Astrocyte of the hippocampus (primary cell): Measurements from ENCODE around the gene GLT8D1.
"Not testable (repeated sequence)": the region's sequence is repeated elsewhere in the genome, so short reads cannot be mapped to it uniquely, and the experiment has no call there.

Source experiments
- DNase-seq: peaks from one replicate; pipeline ENCODE4 v3.0.0; 2011; ENCODE audit warnings: low read depth, low spot score

GLT8D1 gene

GRCh38 chr3:52681596-52681995, 24.0 kb downstream of the GLT8D1 start:
- DNase-seq, result no peak

- DNase-seq, result no peak
These were observed 25.8 kb downstream of the GLT8D1 start for GRCh38 chr3:52679811-52680210.

- DNase-seq, result no peak
These were observed 26.4 kb downstream of the GLT8D1 start for GRCh38 chr3:52679199-52679538.

- DNase-seq, result no peak
These were observed 27.1 kb downstream of the GLT8D1 start for GRCh38 chr3:52678265-52679198.

GRCh38 chr3:52676201-52676600, 29.4 kb downstream of the GLT8D1 start:
- DNase-seq, result not testable (repeated sequence)

- DNase-seq, result peak; percentile 37
These were observed 33.9 kb downstream of the GLT8D1 start for GRCh38 chr3:52671676-52672075.

GRCh38 chr3:52670621-52671521, 34.7 kb downstream of the GLT8D1 start:
- peak; percentile 98 for DNase-seq

- no peak for DNase-seq
These were observed 42.5 kb downstream of the GLT8D1 start for GRCh38 chr3:52663098-52663497.

GRCh38 chr3:52660046-52660445, 45.5 kb downstream of the GLT8D1 start:
- no peak for DNase-seq

- DNase-seq, result no peak
These were observed 49.7 kb downstream of the GLT8D1 start for GRCh38 chr3:52655895-52656294.

GRCh38 chr3:52651592-52651991, 54.0 kb downstream of the GLT8D1 start:
- no peak for DNase-seq

- DNase-seq, result no peak
These were observed 55.2 kb downstream of the GLT8D1 start for GRCh38 chr3:52650439-52650838.

- DNase-seq, result no peak
These were observed 56.0 kb downstream of the GLT8D1 start for GRCh38 chr3:52649461-52650210.

GRCh38 chr3:52645549-52645948, 60.0 kb downstream of the GLT8D1 start:
- DNase-seq, result no peak
